Stimulated activated CD4-positive, alpha-beta T cell treated with anti-CD3 and anti-CD28 coated beads, Interleukin-1b, Interleukin-23, amount 100 ng/mL, for 24 hours (primary cell): Measurements from ENCODE around the gene PRKACA.
A peak's percentile ranks its signal among the peaks of the same experiment; 100 is the strongest.
"Not testable (repeated sequence)": the region's sequence is repeated elsewhere in the genome, so short reads cannot be mapped to it uniquely, and the experiment has no call there.

Experiments
- DNase-seq, 4 experiments: peaks; one replicate each; pipeline ENCODE4 v3.0.0-alpha.2; 2020; ENCODE audit warnings: low read depth in 4 of 4, low spot score in 1 of 4

PRKACA gene

DNA sequence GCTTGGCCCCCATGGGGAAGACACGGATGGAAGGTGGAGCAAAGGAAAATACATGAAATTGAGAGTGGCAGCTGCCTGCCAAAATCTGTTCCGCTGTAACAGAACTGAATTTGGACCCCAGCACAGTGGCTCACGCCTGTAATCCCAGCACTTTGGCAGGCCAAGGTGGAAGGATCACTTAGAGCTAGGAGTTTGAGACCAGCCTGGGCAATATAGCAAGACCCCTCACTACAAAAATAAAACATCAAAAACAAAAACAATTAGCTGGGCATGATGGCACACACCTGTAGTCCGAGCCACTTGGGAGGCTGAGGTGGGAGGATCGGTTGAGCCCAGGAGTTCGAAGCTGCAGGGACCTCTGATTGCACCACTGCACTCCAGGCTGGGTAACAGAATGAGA is 65.1 kb downstream of the PRKACA start:
- DNase-seq: no peak

- DNase-seq: no peak
Observed at GRCh38 chr19:14051980-14052379, 65.6 kb downstream of the PRKACA start.

- not testable (repeated sequence) for DNase-seq
Observed at GRCh38 chr19:14050961-14051360, 66.6 kb downstream of the PRKACA start.

DNA sequence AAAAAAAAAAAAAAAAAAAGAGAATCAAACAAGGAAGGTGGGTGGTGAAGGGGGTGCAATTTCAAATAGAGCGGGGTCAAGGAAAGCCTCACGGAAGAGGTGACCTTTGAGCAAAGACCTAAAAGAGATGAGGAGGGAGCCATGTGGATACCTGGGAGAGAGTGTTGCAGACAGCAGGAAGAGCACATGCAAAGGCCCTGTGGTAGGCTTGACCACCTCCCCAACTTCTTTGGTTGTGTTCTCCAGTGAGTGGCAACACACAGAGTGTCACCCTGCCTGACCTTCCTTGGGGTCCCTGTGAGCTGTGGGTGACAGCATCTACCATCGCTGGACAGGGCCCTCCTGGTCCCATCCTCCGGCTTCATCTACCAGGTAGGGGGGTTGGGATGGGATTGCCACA is 67.0 kb downstream of the PRKACA start:
- DNase-seq: no peak

DNA sequence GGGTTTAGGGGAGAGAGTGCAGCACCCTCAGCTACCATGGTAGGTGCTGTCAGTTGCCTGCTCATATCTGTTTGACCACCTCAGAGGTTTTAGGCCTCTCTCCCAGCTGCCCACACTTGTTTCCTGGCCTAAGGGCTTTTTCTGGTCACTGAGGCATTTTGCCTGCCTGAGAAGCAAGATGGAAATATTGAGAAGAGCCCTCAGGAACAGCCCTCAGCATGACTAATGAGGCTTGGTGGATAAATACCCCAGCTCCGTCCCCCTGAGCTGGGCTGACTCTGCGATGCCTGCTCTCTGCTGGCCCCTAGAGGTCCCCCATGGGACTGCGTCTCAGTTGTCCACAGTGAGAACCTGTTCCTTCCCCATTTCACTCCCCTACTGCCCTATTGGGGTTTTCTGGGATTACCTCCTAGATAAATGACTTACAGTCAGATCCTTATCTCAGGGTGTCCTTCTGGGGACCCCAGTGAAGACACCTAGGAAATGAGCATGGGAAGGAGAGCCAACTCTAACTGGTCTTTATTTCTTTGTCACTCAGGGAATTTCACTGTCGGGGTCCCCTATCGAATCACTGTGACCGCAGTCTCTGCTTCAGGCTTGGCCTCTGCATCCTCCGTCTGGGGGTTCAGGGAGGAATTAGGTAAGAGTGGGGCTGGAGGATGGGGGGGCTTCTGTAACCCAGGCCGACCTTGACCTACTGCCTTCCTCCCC is 69.0 kb downstream of the PRKACA start:
- peak; percentile 50 to 72 (median 65) for DNase-seq

DNA sequence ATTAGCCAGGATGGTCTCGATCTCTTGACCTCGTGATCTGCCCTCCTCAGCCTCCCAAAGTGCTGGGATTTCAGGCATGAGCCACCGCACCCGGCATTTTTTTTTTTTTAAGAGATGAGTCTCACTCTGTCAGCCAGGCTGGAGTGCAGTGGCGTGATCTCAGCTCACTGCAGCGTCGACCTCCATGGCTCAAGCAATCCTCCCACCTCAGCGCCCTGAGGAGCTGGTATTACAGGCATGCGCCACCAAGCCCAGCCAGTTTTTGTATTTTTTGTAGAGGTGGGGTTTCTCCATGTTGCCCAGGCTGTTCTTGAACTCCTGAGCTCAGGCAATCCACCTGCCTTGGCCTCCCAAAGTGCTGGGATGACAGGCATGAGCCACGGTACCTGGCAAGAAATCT is 69.7 kb downstream of the PRKACA start:
- DNase-seq: not testable (repeated sequence)

- not testable (repeated sequence) for DNase-seq
Observed at GRCh38 chr19:14042659-14043608, 74.6 kb downstream of the PRKACA start.
